ENCODE measurements around the gene STAU1. TPM values are rescaled to one million over a fixed set of nuclear protein-coding genes. Genes with fewer than 3 reads are reported as not detected.

The STAU1 gene
- total and polyA plus RNA-seq, 4 donors: 53.5 to 89.2 (median 65.2) TPM

- Histone ChIP-seq H3K4me1 (ENCODE audit: control insufficient read depth in 4 of 4, insufficient read depth in 4 of 4, low read length in 3 of 4) (no peaks in the 10 kb centered on the region), H3K9ac (ENCODE audit: low read depth in 1 of 2, low read length in 2 of 2) (no peak overlapping the region), H3K27ac (ENCODE audit: low read depth in 1 of 2, low read length in 2 of 2) (no peak overlapping the region), H3K27me3 (ENCODE audit: control insufficient read depth in 4 of 4, insufficient read depth in 4 of 4, low read length in 3 of 4) (no peaks in the 10 kb centered on the region), H3K9me3 (ENCODE audit: control insufficient read depth in 4 of 4, low read length in 3 of 4) (no peaks in the 10 kb centered on the region), H3K36me3 (ENCODE audit: control insufficient read depth in 4 of 4, insufficient read depth in 3 of 4, low read depth in 1 of 4, low read length in 3 of 4) (peaks cover 7 to 18% (median 13%) of the 10 kb centered on the region in 4 donors), H3K4me3 (ENCODE audit: low read depth in 1 of 3, low read length in 3 of 3) (no peak overlapping the region)
- DNase-seq (ENCODE audit: low spot score): no peak
- 88% methylated on average over 9 of the region's 9 CpGs for WGBS
- TF ChIP-seq, protein P1, sequence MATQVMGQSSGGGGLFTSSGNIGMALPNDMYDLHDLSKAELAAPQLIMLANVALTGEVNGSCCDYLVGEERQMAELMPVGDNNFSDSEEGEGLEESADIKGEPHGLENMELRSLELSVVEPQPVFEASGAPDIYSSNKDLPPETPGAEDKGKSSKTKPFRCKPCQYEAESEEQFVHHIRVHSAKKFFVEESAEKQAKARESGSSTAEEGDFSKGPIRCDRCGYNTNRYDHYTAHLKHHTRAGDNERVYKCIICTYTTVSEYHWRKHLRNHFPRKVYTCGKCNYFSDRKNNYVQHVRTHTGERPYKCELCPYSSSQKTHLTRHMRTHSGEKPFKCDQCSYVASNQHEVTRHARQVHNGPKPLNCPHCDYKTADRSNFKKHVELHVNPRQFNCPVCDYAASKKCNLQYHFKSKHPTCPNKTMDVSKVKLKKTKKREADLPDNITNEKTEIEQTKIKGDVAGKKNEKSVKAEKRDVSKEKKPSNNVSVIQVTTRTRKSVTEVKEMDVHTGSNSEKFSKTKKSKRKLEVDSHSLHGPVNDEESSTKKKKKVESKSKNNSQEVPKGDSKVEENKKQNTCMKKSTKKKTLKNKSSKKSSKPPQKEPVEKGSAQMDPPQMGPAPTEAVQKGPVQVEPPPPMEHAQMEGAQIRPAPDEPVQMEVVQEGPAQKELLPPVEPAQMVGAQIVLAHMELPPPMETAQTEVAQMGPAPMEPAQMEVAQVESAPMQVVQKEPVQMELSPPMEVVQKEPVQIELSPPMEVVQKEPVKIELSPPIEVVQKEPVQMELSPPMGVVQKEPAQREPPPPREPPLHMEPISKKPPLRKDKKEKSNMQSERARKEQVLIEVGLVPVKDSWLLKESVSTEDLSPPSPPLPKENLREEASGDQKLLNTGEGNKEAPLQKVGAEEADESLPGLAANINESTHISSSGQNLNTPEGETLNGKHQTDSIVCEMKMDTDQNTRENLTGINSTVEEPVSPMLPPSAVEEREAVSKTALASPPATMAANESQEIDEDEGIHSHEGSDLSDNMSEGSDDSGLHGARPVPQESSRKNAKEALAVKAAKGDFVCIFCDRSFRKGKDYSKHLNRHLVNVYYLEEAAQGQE (IDR thresholded peaks at IDR 0.05): no peak
- TF ChIP-seq NR2F2 (IDR thresholded peaks at IDR 0.05): no peak
Observed at GRCh38 chr20:49160057-49160929, 27.8 kb downstream of the STAU1 start.

DNA sequence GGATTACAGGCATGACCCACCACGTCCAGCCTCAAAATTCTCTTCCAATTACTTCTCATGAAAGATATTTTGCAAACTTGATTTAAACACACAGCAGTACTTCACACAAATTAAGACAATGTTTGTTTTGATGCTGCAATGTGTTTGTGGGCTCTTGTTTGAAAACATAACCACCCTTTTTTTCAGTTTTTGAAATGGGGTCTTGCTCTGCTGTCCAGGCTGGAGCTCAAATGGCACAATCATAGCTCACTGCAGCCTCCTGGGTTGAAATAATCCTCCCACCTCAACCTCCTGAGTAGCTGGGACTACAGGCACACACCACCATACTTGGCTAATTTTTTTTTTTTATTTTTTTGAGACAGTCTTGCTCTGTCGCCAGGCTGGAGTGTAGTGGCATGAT lies 31.0 kb downstream of the STAU1 start:
- no peak overlapping the region for H3K4me3 ChIP-seq (ENCODE audit: low read depth in 1 of 3, low read length in 3 of 3)
- no peak for TF ChIP-seq ZBTB33 (IDR thresholded peaks at IDR 0.05)
- TF ChIP-seq HNF4G (IDR thresholded peaks at IDR 0.05): no peak
- TF ChIP-seq RAD21 (IDR thresholded peaks at IDR 0.05): no peak
- TF ChIP-seq, protein P1 (IDR thresholded peaks at IDR 0.05): no peak
- no peak for TF ChIP-seq MAX (IDR thresholded peaks at IDR 0.05)
- TF ChIP-seq, protein P2, sequence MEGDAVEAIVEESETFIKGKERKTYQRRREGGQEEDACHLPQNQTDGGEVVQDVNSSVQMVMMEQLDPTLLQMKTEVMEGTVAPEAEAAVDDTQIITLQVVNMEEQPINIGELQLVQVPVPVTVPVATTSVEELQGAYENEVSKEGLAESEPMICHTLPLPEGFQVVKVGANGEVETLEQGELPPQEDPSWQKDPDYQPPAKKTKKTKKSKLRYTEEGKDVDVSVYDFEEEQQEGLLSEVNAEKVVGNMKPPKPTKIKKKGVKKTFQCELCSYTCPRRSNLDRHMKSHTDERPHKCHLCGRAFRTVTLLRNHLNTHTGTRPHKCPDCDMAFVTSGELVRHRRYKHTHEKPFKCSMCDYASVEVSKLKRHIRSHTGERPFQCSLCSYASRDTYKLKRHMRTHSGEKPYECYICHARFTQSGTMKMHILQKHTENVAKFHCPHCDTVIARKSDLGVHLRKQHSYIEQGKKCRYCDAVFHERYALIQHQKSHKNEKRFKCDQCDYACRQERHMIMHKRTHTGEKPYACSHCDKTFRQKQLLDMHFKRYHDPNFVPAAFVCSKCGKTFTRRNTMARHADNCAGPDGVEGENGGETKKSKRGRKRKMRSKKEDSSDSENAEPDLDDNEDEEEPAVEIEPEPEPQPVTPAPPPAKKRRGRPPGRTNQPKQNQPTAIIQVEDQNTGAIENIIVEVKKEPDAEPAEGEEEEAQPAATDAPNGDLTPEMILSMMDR (IDR thresholded peaks at IDR 0.05; ENCODE audit: low read depth, low read length, missing input control): no peak
- no peak for TF ChIP-seq GABPA (IDR thresholded peaks at IDR 0.05 in 1 of 2, conservative IDR thresholded peaks at IDR 0.05 in 1 of 2)
- no peak for TF ChIP-seq TAF1 (conservative IDR thresholded peaks at IDR 0.05)
- no peak for TF ChIP-seq HNF4A (conservative IDR thresholded peaks at IDR 0.05)
- TF ChIP-seq ATF3 (IDR thresholded peaks at IDR 0.05): no peak
- no peak for TF ChIP-seq RXRA (IDR thresholded peaks at IDR 0.05)
- no peak for TF ChIP-seq SP1 (IDR thresholded peaks at IDR 0.05)
- no peaks in the 10 kb centered on the region for H3K9me3 ChIP-seq (ENCODE audit: control insufficient read depth in 4 of 4, low read length in 3 of 4)
- no peak overlapping the region for H3K27ac ChIP-seq (ENCODE audit: low read depth in 1 of 2, low read length in 2 of 2)
- DNase-seq (ENCODE audit: low spot score): no peak
- H3K36me3 ChIP-seq (ENCODE audit: control insufficient read depth in 4 of 4, insufficient read depth in 3 of 4, low read depth in 1 of 4, low read length in 3 of 4): peaks cover 4 to 16% (median 8%) of the 10 kb centered on the region in 4 donors
- no peaks in the 10 kb centered on the region for H3K27me3 ChIP-seq (ENCODE audit: control insufficient read depth in 4 of 4, insufficient read depth in 4 of 4, low read length in 3 of 4)
- H3K9ac ChIP-seq (ENCODE audit: low read depth in 1 of 2, low read length in 2 of 2): no peak overlapping the region
- 98% methylated on average over 2 of the region's 2 CpGs for WGBS
- no peaks in the 10 kb centered on the region for H3K4me1 ChIP-seq (ENCODE audit: control insufficient read depth in 4 of 4, insufficient read depth in 4 of 4, low read length in 3 of 4)

Data from liver (tissue), 9 donors.